Smooth muscle cell (in vitro differentiated cells): ENCODE measurements around the gene WDR64. TPM values are rescaled to one million over a fixed set of nuclear protein-coding genes. Genes with fewer than 3 reads are reported as not detected.

ENCODE experiments used
- DNase-seq: peaks from one replicate; lab custom pipeline; 2025; ENCODE audit not compliant: unreplicated experiment; lab: John Stamatoyannopoulos, UW
- H2AFZ ChIP-seq: fragments of 200-600 bp; sonication (generic); 2 replicates; pipeline ENCODE4 v1.6.0; 2016; ENCODE audit warnings: antibody characterized with exemption, low read depth, mild to moderate bottlenecking
- H3F3A ChIP-seq: fragments of 200-600 bp; sonication (generic); 2 replicates; pipeline ENCODE4 v1.6.0; 2017; ENCODE audit warnings: antibody characterized with exemption, low read depth
- H3K27ac ChIP-seq: fragments of 200-600 bp; sonication (generic); 2 replicates; pipeline ENCODE4 v1.5.1; 2016; ENCODE audit warnings: low read depth, mild to moderate bottlenecking
- H3K27me3 ChIP-seq: fragments of 200-600 bp; sonication (generic); 2 replicates; pipeline ENCODE4 v1.6.1; 2016; ENCODE audit warnings: low read depth, mild to moderate bottlenecking
- H3K36me3 ChIP-seq: fragments of 200-600 bp; sonication (generic); 2 replicates; pipeline ENCODE4 v1.5.1; 2016; ENCODE audit warnings: low read depth
- H3K4me1 ChIP-seq: fragments of 200-600 bp; sonication (generic); 2 replicates; pipeline ENCODE4 v1.5.1; 2016; ENCODE audit warnings: low read depth
- H3K4me2 ChIP-seq: fragments of 200-600 bp; sonication (generic); 2 replicates; pipeline ENCODE4 v1.6.0; 2016; ENCODE audit warnings: mild to moderate bottlenecking
- H3K4me3 ChIP-seq: fragments of 200-600 bp; sonication (generic); 2 replicates; pipeline ENCODE4 v1.5.1; 2016; ENCODE audit warnings: mild to moderate bottlenecking
- H3K79me2 ChIP-seq: fragments of 200-600 bp; sonication (generic); 2 replicates; pipeline ENCODE4 v1.6.0; 2016; ENCODE audit warnings: low read depth, mild to moderate bottlenecking
- H3K9ac ChIP-seq: fragments of 200-600 bp; sonication (generic); 2 replicates; pipeline ENCODE4 v1.6.0; 2016; ENCODE audit warnings: low read depth
- H3K9me3 ChIP-seq: fragments of 200-600 bp; sonication (generic); replicated peaks from 2 replicates; pipeline ENCODE4 v1.5.1; 2016; ENCODE audit warnings: low read depth
- H4K20me1 ChIP-seq: fragments of 200-600 bp; sonication (generic); 2 replicates; pipeline ENCODE4 v1.6.0; 2016; ENCODE audit warnings: low read depth
- WGBS: methylation state at CpG from one replicate; pipeline ENCODE4 v1.1.7; 2016; ENCODE audit warnings: low lambda C conversion rate; 5-methylcytosine and 5-hydroxymethylcytosine counted together
- polyA plus RNA-seq: library from polyadenylated mRNA; unstranded; fragments of >200 nt; fragmentation: Nextera tagmentation; extraction: Ambion mirVana; gene quantifications from 2 replicates; pipeline ENCODE4 v1.2.1, GENCODE V29; 2016
- total RNA-seq: library from RNA; depleted of rRNA; stranded (reverse); fragments of >200 nt; gene quantifications from 2 replicates; pipeline ENCODE4 v1.2.3, GENCODE V29; 2014
- TF ChIP-seq, protein P1 (sequence below): fragments of 200-600 bp; sonication (generic); IDR thresholded peaks from 2 replicates; pipeline ENCODE4 v1.5.1; 2017; ENCODE audit warnings: borderline replicate concordance, mild to moderate bottlenecking, antibody characterized with exemption; ENCODE audit not compliant: insufficient read depth, poor library complexity, severe bottlenecking

The WDR64 gene
- total and polyA plus RNA-seq, 2 experiments from 2014 or later = not detected

DNA sequence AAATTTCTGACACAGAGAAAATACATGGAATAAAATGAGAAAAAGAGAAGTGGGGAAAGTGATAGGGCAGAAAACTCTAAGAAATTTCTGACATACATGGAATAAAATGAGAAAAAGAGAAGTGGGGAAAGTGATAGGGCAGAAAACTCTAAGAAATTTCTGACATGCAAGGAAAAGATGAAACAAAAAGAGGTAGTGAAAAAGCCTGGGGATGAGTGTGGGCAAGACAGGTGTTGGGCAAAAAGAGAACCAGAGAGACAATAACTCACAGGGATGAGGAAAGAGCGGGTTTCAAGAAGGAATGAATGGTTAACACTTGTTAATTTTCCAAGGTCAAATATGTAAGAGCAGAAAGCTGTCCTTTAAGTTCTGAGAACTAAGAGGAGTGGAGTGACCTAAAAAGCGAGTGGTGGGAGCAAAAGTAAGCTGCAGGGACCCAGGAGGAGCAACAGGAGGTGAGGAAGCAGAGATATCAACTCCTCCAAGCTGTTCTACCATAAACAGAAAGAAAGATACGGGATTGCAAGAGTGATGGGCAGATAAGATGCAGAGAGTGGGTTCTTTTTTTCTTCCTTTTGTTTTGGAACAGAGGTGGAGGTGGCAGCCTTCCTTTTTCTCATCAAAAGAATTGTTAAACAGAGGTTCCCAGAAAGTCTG is 166.0 kb downstream of the WDR64 start:
- Histone ChIP-seq H3K27me3 (no peaks in the 10 kb centered on the region), H3K79me2 (no peaks in the 10 kb centered on the region), H2AFZ (no peak overlapping the region), H3K9ac (no peak overlapping the region), H3K4me1 (no peaks in the 10 kb centered on the region), H3K9me3 (no peaks in the 10 kb centered on the region), H3K27ac (peak overlapping the region; percentile 54), H4K20me1 (no peaks in the 10 kb centered on the region), H3K4me2 (no peak overlapping the region), H3F3A (no peaks in the 10 kb centered on the region), H3K4me3 (no peak overlapping the region), H3K36me3 (no peaks in the 10 kb centered on the region)
- WGBS = 83% methylated on average over 3 of the region's 3 CpGs
- TF ChIP-seq, protein P1, sequence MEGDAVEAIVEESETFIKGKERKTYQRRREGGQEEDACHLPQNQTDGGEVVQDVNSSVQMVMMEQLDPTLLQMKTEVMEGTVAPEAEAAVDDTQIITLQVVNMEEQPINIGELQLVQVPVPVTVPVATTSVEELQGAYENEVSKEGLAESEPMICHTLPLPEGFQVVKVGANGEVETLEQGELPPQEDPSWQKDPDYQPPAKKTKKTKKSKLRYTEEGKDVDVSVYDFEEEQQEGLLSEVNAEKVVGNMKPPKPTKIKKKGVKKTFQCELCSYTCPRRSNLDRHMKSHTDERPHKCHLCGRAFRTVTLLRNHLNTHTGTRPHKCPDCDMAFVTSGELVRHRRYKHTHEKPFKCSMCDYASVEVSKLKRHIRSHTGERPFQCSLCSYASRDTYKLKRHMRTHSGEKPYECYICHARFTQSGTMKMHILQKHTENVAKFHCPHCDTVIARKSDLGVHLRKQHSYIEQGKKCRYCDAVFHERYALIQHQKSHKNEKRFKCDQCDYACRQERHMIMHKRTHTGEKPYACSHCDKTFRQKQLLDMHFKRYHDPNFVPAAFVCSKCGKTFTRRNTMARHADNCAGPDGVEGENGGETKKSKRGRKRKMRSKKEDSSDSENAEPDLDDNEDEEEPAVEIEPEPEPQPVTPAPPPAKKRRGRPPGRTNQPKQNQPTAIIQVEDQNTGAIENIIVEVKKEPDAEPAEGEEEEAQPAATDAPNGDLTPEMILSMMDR = no peak
- DNase-seq = no peak

DNA sequence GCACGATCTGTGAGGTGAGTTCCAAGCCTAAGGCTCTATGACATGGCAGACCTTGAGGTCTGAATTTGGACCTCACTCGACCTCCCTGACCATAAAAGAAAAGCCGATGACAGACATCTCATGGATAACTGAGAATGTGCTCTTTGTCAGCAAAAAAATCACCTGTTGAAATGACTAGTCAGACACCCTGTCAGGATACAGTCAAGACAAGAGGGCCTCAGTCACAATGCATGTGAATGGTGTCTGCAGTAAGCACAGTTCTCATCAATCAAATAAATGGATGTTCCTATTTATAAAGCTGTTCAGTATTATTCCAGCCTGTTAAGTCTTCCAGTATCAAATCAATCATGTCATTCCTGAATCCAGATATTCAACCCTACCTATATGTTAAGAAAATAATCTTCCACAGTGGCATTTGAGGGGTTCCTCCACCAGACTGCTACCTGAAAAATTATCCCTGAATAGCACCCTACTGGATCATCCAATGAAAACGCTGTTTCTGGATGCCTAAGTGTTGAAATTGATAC is 167.3 kb downstream of the WDR64 start:
- Histone ChIP-seq H2AFZ (no peak overlapping the region), H3K9me3 (no peaks in the 10 kb centered on the region), H3K4me1 (no peaks in the 10 kb centered on the region), H3K4me2 (no peak overlapping the region), H3K36me3 (no peaks in the 10 kb centered on the region), H3K4me3 (no peak overlapping the region), H3K79me2 (no peaks in the 10 kb centered on the region), H3K9ac (no peak overlapping the region), H3F3A (no peaks in the 10 kb centered on the region), H3K27me3 (no peaks in the 10 kb centered on the region), H3K27ac (no peak overlapping the region), H4K20me1 (no peaks in the 10 kb centered on the region)
- WGBS = 86% methylated on average over 4 of the region's 4 CpGs
- DNase-seq = no peak
- TF ChIP-seq, protein P1 = no peak

DNA sequence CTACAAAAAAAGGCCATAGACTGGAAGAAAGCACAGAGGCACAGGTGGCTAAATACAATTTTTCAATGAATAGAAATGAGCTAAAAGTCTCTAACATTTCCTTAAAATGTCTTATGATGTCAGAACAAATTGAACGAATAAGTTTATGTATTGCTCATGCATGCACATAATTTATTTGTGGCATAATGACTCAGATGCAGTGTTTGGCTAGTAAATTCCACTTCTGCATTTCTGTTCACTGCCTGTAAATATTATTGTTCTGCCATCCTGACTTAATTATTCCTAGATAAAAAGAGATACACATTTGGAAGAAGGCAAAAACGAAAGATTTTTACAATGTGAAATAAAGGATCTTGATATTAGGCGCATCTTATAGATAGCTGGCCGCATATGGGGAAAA is 169.3 kb downstream of the WDR64 start:
- H3K27me3 ChIP-seq = no peaks in the 10 kb centered on the region
- no peak overlapping the region for H3K27ac ChIP-seq
- H3K9me3 ChIP-seq = no peaks in the 10 kb centered on the region
- DNase-seq = no peak
- no peaks in the 10 kb centered on the region for H3F3A ChIP-seq
- no peak overlapping the region for H3K4me2 ChIP-seq
- H3K9ac ChIP-seq = no peak overlapping the region
- no peaks in the 10 kb centered on the region for H3K36me3 ChIP-seq
- 86% methylated on average over 4 of the region's 4 CpGs for WGBS
- no peaks in the 10 kb centered on the region for H4K20me1 ChIP-seq
- H3K4me3 ChIP-seq = no peak overlapping the region
- no peak overlapping the region for H2AFZ ChIP-seq
- TF ChIP-seq, protein P1 = no peak
- H3K79me2 ChIP-seq = no peaks in the 10 kb centered on the region
- H3K4me1 ChIP-seq = no peaks in the 10 kb centered on the region

DNA sequence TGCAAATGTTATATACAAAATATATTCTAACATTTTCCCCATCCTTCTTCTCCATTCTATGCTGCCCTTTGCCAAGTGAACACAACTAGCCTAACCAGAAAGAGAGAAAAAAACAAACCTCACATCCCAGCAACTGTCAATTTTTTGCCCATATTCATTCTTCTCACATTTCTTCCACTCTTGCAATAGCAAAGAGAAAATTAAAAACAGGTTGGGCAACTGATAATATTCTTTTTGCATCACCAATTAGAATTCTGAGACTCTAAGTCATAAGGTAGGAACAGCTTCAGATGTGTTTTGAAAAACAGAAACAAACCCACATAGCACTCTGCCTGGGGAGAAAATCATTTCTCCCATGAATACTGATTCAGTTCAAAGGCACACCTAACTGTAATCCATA is 170.8 kb downstream of the WDR64 start:
- no peak for DNase-seq
- H3K9me3 ChIP-seq = no peaks in the 10 kb centered on the region
- TF ChIP-seq, protein P1 = no peak

More for the DNA sequence above, 170.8 kb downstream of the WDR64 start:
- Histone ChIP-seq H3K36me3 (no peaks in the 10 kb centered on the region), H3K9ac (no peak overlapping the region), H3K27me3 (no peaks in the 10 kb centered on the region), H3K4me2 (no peak overlapping the region), H3K79me2 (no peaks in the 10 kb centered on the region), H3F3A (no peaks in the 10 kb centered on the region), H4K20me1 (no peaks in the 10 kb centered on the region), H3K4me3 (no peak overlapping the region), H2AFZ (no peak overlapping the region), H3K27ac (peak overlapping the region; percentile 19), H3K4me1 (no peaks in the 10 kb centered on the region)
